Muscle of leg (tissue), 11 donors: Measurements from ENCODE around the gene ZNF268. TPM values are rescaled to one million over a fixed set of nuclear protein-coding genes. Genes with fewer than 3 reads are reported as not detected.
"Not testable (repeated sequence)": the region's sequence is repeated elsewhere in the genome, so short reads cannot be mapped to it uniquely, and the experiment has no call there.

ENCODE experiments used
- DNase-seq: peaks from one replicate; pipeline ENCODE4 v3.0.0; 2013
- H3K27ac ChIP-seq: one replicate; pipeline ENCODE4 v1.5.1; 2013; ENCODE audit warnings: mild to moderate bottlenecking, low read length, control low read depth
- H3K27me3 ChIP-seq: one replicate; pipeline ENCODE4 v1.6.1; 2013; ENCODE audit warnings: low read length; ENCODE audit not compliant: control insufficient read depth, insufficient read depth
- H3K36me3 ChIP-seq: one replicate; pipeline ENCODE4 v1.6.1; 2013; ENCODE audit warnings: low read length; ENCODE audit not compliant: control insufficient read depth, insufficient read depth
- H3K4me1 ChIP-seq: one replicate; pipeline ENCODE4 v1.6.1; 2013; ENCODE audit warnings: low read length; ENCODE audit not compliant: control insufficient read depth, insufficient read depth
- H3K4me3 ChIP-seq: one replicate; pipeline ENCODE4 v1.5.1; 2013; ENCODE audit warnings: low read length, control low read depth
- H3K9me3 ChIP-seq: replicated peaks from 2 replicates; pipeline ENCODE4 v1.6.1; 2013; ENCODE audit warnings: low read depth, low read length; ENCODE audit not compliant: control insufficient read depth
- WGBS: methylation state at CpG from one replicate; pipeline ENCODE4 v1.1.5; 2013; ENCODE audit warnings: missing lambda C conversion rate; ENCODE audit not compliant: insufficient coverage; 5-methylcytosine and 5-hydroxymethylcytosine counted together
- polyA plus RNA-seq, 8 donors: library from polyadenylated mRNA; unstranded; fragments of 120-200 nt; gene quantifications; one replicate each; pipeline versions ENCODE4 v1.2.1 to v1.2.3, GENCODE V29; 2013; ENCODE audit warnings: inconsistent platforms in 1 of 8, low replicate concordance in 1 of 8; ENCODE audit not compliant: insufficient read length in 8 of 8, insufficient read depth in 1 of 8
- total RNA-seq: library from RNA; stranded (reverse); fragments of 120-200 nt; gene quantifications from one replicate; pipeline ENCODE4 v1.2.4, GENCODE V29; 2013

The ZNF268 gene
- total and polyA plus RNA-seq, 9 donors, result 6.1 to 17.4 (median 9.5) TPM

GRCh38 chr12:133236556-133236955 lies 55.3 kb downstream of the ZNF268 start:
- WGBS, result 87% methylated on average over 4 of the region's 12 CpGs
- peaks cover 56% of the 10 kb centered on the region for H3K9me3 ChIP-seq
- no peak overlapping the region for H3K4me3 ChIP-seq
- DNase-seq, result no peak
- no peaks in the 10 kb centered on the region for H3K4me1 ChIP-seq
- H3K27me3 ChIP-seq, result no peaks in the 10 kb centered on the region
- no peak overlapping the region for H3K27ac ChIP-seq
- no peaks in the 10 kb centered on the region for H3K36me3 ChIP-seq

- DNase-seq, result no peak
- H3K4me1 ChIP-seq, result no peaks in the 10 kb centered on the region
- H3K27ac ChIP-seq, result no peak overlapping the region
- WGBS, result no CpG with 5 or more reads among the region's 6 CpGs
- H3K9me3 ChIP-seq, result peaks cover 16% of the 10 kb centered on the region
- H3K4me3 ChIP-seq, result no peak overlapping the region
- no peaks in the 10 kb centered on the region for H3K36me3 ChIP-seq
- H3K27me3 ChIP-seq, result no peaks in the 10 kb centered on the region
Observed at GRCh38 chr12:133251732-133252131, 70.4 kb downstream of the ZNF268 start.

GRCh38 chr12:133255833-133256232 lies 74.5 kb downstream of the ZNF268 start:
- not testable (repeated sequence) for H3K4me3 ChIP-seq, H3K27me3 ChIP-seq, DNase-seq, H3K4me1 ChIP-seq, H3K36me3 ChIP-seq, H3K27ac ChIP-seq
- WGBS, result no CpG with 5 or more reads among the region's 1 CpG
- peaks cover 18% of the 10 kb centered on the region for H3K9me3 ChIP-seq

- Histone ChIP-seq H3K4me1 (no peaks in the 10 kb centered on the region), H3K27me3 (no peaks in the 10 kb centered on the region), H3K27ac (no peak overlapping the region), H3K9me3 (peaks cover 18% of the 10 kb centered on the region), H3K36me3 (no peaks in the 10 kb centered on the region), H3K4me3 (no peak overlapping the region)
- WGBS, result no CpG with 5 or more reads among the region's 1 CpG
- DNase-seq, result no peak
Observed at GRCh38 chr12:133256321-133256720, 75.0 kb downstream of the ZNF268 start.

GRCh38 chr12:133264173-133264572 lies 82.9 kb downstream of the ZNF268 start:
- no peak for DNase-seq
- WGBS, result 80% methylated on average over 27 of the region's 33 CpGs
- Histone ChIP-seq H3K27me3 (no peaks in the 10 kb centered on the region), H3K4me1 (no peaks in the 10 kb centered on the region), H3K9me3 (peaks cover 4% of the 10 kb centered on the region), H3K4me3 (no peak overlapping the region), H3K27ac (no peak overlapping the region), H3K36me3 (no peaks in the 10 kb centered on the region)

Other genes starting within 250 kb of the ZNF268 start
- 14.9 TPM for gene ZNF605, start 225.2 kb upstream of the ZNF268 start, total RNA-seq
- gene ZNF605, start 225.2 kb upstream of the ZNF268 start, polyA plus RNA-seq, result 10 to 100 TPM in 7 of 8 donors, 1 to 10 TPM in 1; 8.6 to 14.5 (median 10.9) TPM
- gene ZNF26, start 195.1 kb upstream of the ZNF268 start, total RNA-seq, result 8.0 TPM
- gene ZNF26, start 195.1 kb upstream of the ZNF268 start, polyA plus RNA-seq, result 10 to 100 TPM in 1 of 8 donors, 1 to 10 TPM in 7; 6.6 to 10.5 (median 7.7) TPM
- gene ZNF84, start 144.0 kb upstream of the ZNF268 start, total RNA-seq, result 40.4 TPM
- 10 to 100 TPM; 21.5 to 30.7 (median 26.6) TPM for gene ZNF84, start 144.0 kb upstream of the ZNF268 start, polyA plus RNA-seq
- gene ZNF140, start 100.6 kb upstream of the ZNF268 start, total RNA-seq, result 18.8 TPM
- 10 to 100 TPM; 12.7 to 18.2 (median 14.5) TPM for gene ZNF140, start 100.6 kb upstream of the ZNF268 start, polyA plus RNA-seq
- 1.9 TPM for gene ZNF891, start 51.2 kb upstream of the ZNF268 start, total RNA-seq
- 1 to 10 TPM in 7 of 8 donors, under 1 TPM in 1; 0.93 to 2.8 (median 1.5) TPM for gene ZNF891, start 51.2 kb upstream of the ZNF268 start, polyA plus RNA-seq
- 6.0 TPM for gene ZNF10, start 50.9 kb upstream of the ZNF268 start, total RNA-seq
- gene ZNF10, start 50.9 kb upstream of the ZNF268 start, polyA plus RNA-seq, result 1 to 10 TPM; 4.6 to 7.0 (median 5.5) TPM
- gene ANHX, start 54.4 kb downstream of the ZNF268 start, total RNA-seq, result not detected
- gene ANHX, start 54.4 kb downstream of the ZNF268 start, polyA plus RNA-seq, result not detected